GM18520 (cell line): ENCODE results near the gene GPR149.

Experiments used
- ATAC-seq: cut with Tn5 transposase; IDR thresholded peaks from one replicate; pipeline ENCODE4 v1.9.1; 2021; ENCODE audit not compliant: unreplicated experiment

The GPR149 gene

DNA sequence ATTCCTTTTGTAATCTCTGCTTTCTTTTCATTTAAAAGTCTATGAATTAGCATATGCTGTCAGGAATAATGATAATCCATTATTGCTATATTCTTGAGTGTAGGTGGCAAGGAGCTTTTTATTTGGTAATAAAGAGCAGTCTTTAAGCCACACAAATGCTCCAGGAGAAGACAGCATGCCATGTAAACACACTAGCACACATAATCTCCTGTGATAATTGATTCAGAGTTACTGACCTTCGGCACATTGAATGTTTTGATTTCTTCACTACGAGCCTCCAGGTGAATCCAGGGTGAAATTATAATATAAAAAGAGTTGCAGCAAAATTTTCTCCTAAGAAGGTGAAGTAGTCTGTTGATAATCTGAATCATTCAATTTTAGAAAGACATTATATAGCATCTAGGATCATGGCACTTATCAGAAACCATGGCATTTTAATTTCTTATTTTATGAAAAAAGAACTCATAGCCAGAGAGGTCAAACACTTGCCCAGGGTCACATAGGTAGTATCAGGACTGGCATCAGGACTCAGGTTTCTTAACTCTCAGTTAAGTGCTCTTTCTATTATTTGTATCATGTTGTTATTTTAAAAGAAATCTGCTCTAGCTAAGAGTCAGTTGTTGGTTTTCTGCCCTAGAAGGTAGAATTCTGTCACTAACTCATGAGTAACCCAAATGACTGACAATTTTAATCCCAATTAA is 84.4 kb downstream of the GPR149 start:
- ATAC-seq: no peak

DNA sequence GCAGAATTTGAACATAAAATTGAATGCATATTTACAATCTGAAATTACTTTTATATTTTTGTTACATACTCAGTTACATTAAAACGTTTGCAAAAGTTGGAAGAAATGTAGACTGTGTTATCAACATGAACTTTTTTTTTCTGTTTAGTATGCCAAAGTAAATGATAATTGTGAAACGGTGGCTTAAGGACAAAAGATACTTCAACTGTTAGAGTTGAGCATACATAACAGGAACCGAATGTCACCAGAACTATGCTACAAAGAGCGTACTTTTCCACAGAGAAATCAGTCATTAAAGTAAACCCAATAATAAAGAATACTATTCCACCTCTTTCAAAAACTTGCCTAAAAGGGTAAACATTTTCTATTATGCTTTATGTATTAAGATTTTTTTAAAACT is 91.4 kb downstream of the GPR149 start:
- no peak for ATAC-seq

DNA sequence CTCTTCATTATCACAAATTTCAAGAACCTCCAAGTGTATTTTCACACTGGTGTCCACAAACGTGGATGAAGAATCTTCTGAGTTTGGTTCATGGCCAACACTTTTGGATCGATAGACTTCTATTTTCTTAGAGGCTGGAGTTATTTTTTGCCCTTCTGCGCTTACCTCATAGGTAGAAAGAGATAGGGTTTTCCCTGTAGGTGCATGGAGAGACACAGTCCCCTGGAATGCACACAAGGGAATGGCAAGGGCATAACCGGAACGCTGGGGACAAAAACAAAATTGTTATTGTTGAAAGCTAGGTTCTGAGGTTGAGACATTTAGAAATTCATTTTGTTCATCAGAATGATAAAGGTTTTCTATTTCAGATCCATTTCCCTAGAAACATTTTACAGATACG is 92.0 kb downstream of the GPR149 start:
- no peak for ATAC-seq

DNA sequence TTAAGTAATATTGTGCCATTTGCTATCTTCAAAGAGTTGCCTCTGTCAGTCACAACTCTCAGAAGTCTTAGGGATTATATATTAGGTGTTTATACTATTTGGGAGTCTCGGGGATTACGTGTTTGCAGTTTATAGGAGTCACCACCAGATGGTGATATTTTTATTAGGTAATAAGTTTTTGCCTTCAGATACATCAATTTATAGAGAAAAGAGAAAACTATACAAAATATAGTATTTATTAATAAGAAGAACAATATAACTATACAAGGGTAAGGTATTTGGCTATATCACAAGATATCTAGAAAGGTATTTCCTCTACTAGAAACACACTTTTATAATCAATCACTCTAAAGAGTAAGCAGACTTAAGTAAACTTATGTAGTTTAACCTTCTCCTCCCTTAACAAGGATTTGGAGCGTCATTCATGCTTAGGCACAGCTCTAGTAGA is 95.0 kb downstream of the GPR149 start:
- ATAC-seq: no peak

DNA sequence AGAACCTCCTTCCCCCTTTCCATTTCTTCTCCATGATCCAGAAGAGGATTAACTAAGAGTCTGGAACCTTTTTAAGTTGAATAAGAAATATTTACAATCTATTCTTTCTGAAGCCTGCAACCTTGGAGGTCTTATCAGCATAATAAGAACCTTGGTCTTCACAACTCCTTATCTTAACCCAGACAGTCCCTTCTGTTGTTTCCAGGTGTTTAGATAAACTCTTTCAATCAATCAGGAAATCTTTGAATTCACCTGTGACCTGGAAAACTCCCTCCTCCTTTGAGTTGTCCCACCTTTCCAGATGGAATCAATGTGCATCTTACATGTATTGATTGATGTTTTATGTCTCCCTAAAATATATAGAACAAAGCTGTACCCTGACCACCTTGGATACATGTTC is 102.1 kb downstream of the GPR149 start:
- no peak for ATAC-seq

DNA sequence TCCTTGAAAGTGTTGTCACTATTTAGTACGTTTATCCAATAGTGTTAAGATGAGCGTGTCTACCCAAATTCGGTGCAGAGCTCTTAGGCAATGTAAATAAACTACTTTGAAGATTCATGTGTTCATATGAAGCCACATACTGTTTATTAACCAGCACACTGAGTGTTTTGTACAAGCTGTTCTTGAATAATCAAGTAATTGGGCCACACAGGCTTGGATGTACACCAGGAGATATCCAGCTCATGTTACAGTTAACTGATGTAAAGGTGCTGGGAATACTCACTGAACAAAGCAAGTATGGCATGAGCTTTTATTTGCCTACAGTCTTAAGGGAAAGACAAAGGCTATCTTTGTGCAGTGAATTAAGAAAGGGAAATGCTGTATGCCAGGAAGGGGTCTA is 105.1 kb downstream of the GPR149 start:
- no peak for ATAC-seq

DNA sequence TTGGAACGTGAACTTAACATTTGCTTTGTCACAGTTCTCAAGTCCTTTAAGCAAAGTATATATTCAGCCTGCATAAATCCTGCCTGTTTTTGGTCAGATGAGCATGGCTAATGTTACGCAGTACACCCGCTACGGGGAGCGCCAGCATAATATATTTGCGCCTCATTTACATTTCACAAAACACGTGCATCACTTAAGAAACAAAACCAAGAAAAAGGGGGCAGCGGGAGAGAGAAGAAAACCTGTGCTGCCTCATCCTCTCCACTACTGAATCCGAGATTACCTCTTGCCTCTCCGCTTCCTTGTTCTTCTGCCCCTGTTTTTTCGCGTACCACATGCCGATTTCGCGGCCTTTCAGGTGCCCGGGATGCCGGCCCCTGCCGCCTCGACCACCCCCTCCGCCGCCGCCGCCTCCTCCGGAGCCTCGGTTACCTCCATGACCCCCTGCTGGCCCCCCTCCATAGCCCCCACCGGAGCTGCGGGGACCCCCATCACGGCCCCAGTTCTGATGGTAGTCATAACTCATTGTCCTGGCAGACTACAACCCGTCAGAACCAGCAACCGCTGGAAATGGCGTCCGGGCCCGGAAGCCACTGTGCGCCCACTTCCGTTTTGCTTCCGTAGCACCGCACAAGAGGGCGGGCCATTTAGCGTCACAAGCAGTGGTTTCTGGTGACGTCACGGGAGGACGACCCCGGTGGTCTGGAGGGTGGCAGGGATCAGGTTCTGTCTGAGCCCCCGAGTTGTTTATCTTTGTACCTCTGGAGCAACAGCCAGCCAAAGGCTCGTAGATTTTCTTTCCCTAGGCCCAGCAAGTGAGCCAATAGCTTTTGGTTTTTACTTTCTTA is 105.9 kb downstream of the GPR149 start, which contains the start of gene DHX36:
Gene DHX36 (minus strand): TSS at position 597 of the 848 bp plus-strand sequence. CDS start 71 bp downstream, at position 526.
- peak; percentile 87 for ATAC-seq

DNA sequence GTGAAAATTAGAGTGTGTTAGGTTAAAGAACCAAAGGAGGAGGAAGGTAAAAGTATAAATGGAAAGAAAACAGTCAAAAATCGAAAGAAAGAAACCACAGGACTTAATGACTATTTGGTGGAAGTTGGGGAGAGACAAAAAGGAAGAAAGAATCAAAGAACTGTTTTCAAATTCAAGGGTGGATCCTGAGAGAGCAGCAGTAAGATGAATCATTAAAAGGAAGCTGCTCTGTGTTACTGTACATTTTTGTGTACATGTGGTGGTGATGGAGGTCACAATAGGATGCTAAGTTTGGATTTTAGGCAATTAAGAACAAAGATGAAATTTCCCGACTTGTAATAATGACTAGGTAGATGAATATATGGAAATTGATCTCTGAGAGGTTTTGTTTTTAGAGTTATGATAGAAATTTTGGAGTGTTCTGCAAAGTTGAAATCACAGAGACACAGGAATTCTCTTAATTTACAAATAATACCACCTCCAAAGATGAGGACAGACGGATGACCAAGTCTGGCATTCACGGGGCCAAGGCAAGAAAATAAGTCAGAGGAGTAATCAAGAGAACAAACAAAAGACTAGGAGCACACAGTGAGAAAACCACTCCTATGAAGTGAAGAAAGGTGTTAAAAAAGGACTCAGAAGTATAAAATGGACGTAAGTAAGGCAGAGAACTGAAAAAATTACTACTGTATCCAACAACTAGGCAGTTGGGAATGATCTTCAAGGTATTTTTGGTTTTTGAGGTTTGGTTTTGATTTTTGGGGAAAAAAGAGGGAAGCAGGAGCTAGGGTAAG is 112.8 kb downstream of the GPR149 start:
- ATAC-seq: no peak

DNA sequence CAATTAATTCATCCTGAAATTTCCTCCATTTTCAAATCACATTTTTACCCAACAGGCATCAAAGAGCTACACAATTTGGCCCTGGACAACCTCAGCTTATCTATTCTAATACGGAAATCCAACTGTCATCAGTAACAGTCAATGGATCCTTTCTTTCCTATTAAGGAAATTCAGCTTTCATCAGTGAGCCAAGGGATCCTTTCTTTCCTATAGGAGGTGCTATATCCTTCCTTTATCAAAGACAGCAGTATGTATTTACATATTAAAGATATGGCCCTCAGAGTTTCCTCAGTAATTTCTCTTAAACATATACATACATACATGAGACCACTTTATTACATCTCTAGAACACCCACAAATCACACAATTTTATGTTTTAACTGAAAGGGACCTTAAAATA is 115.8 kb downstream of the GPR149 start:
- no peak for ATAC-seq

DNA sequence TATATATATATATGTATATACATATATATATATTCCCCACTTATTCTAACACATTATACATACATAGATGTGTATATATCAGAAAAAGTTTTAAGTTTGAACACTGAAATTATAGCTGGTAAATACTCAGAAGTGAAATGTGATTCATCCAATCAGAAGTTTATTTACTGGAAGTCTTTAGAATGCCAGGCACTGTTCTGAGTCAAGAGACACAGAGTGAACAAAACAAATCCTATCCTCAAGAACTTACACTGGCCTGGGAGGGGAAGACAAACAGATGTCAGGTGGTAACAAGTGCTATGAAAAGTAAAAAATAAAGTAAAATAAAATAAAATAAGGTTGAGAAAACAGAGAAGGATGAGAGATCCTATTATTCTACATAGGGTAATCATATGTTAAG is 119.2 kb downstream of the GPR149 start:
- no peak for ATAC-seq

DNA sequence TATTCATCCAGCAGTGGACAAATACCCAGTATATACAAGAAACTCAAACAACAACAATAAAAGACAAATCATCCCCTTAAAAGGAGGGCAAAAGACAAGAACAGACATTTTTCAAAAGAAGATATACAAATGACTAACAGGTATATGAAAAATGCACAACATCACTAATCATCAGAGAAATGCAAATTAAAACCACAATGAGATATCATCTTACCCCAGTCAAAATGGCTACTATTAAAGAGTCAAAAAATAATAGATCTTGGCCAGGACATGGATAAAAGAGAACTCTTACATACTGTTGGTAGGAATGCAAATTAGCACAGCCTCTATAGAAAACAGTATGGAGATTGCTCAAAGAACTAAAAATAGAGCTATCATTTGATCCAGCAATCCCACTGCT is 122.6 kb downstream of the GPR149 start:
- no peak for ATAC-seq

DNA sequence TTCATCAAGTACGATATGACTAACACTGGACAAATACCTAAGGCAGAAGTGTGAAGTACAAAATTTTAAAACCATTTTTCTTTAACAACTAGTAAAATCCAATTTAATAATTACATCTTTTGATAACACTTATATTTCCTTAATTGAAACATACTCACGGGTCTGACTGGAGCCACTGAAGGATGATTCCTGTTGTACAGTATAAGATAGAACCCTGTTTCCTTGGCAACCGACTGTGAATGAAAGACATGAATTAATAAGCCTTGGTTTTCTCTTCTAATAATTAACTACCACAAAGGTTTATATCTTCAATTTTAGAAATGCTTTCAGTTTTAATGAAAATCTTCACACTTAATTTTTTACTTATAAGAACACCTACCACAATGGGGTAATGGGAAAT is 125.1 kb downstream of the GPR149 start:
- no peak for ATAC-seq

DNA sequence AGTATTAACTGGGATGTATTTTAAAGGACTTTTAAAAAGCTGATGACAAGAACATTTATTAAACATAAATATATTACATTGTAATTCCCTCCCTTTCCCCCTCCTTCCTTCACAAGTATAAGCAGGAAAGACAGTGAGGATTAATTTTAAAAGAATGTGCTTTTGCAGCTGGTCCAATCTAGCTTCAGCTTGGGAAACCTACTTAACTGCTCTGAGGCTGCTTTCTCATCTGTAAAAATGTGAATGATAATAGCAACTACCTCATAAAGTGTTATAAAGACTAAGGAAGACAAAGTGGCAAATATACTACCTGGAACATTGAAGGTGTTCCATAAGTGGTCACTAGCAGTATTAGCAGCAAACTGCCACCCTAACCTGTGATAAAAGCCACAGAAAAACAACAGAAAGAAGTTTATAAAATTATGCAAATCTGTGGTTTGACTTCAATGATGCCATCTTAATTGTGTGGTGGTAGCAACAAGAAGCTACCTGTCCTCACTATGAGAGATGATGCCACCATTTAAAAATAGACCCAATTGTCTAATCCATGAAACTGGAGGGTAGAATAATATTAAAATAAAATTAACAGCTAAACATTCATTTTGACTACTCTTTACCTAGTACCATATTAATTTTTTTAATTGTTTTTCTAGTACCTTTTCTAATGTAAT is 125.7 kb downstream of the GPR149 start:
- ATAC-seq: peak; percentile 61

DNA sequence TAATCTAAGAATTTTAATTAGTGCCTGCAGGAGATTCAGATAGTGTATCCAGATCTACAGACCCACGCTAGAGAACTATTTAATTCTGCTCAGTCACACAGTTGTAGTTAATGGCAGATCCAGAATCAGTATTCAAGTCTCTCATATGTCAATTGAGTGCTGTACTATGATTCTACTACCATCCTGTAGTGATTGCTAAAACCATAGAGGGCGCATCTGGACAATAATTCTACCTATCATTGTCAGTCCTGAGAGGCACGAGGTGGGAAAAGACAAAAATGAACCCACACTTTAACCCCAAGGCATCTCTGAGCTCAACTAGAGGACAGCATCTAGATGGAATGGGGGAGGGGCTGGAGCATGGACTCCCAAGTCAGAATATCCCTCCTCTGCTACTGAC is 128.4 kb downstream of the GPR149 start:
- ATAC-seq: no peak

DNA sequence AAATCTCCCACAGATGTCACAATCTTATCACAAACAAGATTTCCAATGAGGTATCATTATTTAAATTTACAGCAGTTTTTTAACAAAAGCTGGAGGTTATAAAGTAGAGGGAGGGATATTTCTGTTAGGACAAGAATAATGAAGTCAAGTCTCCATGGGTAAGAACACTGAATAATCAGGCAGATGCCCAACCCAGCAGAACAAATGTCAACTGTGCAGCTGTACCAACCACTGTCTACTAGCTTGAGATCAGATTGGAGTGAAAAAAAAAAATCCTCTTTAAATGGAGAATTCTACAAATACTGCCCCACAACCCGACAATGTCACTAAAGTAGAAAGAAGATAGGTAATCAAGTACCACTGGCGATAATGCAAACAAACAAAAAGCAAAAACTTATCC is 136.0 kb downstream of the GPR149 start:
- ATAC-seq: no peak

DNA sequence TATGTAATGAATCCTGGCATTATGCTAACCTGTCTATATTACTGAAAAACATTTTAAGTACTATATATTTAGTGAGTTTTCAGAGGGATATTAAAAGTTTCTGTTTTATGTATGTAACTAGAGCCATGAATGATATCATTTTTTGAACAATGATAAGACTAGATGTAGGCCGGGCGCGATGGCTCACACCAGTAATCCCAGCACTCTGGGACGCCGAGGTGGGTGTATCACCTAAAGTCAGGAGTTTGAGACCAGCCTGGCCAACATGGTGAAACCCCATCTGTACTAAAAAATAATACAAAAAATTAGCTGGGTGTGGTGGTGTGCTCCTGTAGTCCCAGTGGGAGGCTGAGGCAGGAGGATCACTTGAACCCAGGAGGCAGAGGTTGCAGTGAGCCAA is 139.8 kb downstream of the GPR149 start:
- no peak for ATAC-seq
